Measurements from ENCODE around the gene ARID5B. TPM values are rescaled to one million over a fixed set of nuclear protein-coding genes. Genes with fewer than 3 reads are reported as not detected.

Gene ARID5B
- total RNA-seq, 1 donor from 2014 or later = 63.7 TPM

GRCh38 chr10:62029401-62029800 lies 127.9 kb downstream of the ARID5B start:
- no peak for DNase-seq (ENCODE audit: low spot score)

GRCh38 chr10:62031507-62031906 lies 130.0 kb downstream of the ARID5B start:
- DNase-seq (ENCODE audit: low spot score) = no peak

- no peak for DNase-seq (ENCODE audit: low spot score)
Measured at GRCh38 chr10:62033125-62033524, 131.6 kb downstream of the ARID5B start.

GRCh38 chr10:62034096-62034640 lies 132.7 kb downstream of the ARID5B start:
- DNase-seq (ENCODE audit: low spot score) = no peak

GRCh38 chr10:62036186-62037081 lies 134.9 kb downstream of the ARID5B start:
- no peak for DNase-seq (ENCODE audit: low spot score)

GRCh38 chr10:62037166-62037831 lies 135.8 kb downstream of the ARID5B start:
- DNase-seq (ENCODE audit: low spot score) = no peak

GRCh38 chr10:62037890-62038608 lies 136.6 kb downstream of the ARID5B start:
- DNase-seq (ENCODE audit: low spot score) = no peak

- peak; percentile 80 for DNase-seq (ENCODE audit: low spot score)
Measured at GRCh38 chr10:62038609-62039190, 137.2 kb downstream of the ARID5B start.

- no peak for DNase-seq (ENCODE audit: low spot score)
Measured at GRCh38 chr10:62039954-62040353, 138.5 kb downstream of the ARID5B start.

- DNase-seq (ENCODE audit: low spot score) = no peak
Measured at GRCh38 chr10:62040881-62041280, 139.4 kb downstream of the ARID5B start.

GRCh38 chr10:62043421-62044021 lies 142.0 kb downstream of the ARID5B start:
- no peak for DNase-seq (ENCODE audit: low spot score)

GRCh38 chr10:62044566-62044965 lies 143.1 kb downstream of the ARID5B start:
- no peak for DNase-seq (ENCODE audit: low spot score)

GRCh38 chr10:62045765-62046521 lies 144.4 kb downstream of the ARID5B start:
- no peak for DNase-seq (ENCODE audit: low spot score)

- no peak for DNase-seq (ENCODE audit: low spot score)
Measured at GRCh38 chr10:62046522-62047227, 145.2 kb downstream of the ARID5B start.

GRCh38 chr10:62047228-62047892 lies 145.9 kb downstream of the ARID5B start:
- DNase-seq (ENCODE audit: low spot score) = no peak

GRCh38 chr10:62047960-62048383 lies 146.5 kb downstream of the ARID5B start:
- no peak for DNase-seq (ENCODE audit: low spot score)

GRCh38 chr10:62048470-62048869 lies 147.0 kb downstream of the ARID5B start:
- no peak for DNase-seq (ENCODE audit: low spot score)

GRCh38 chr10:62048919-62049623 lies 147.6 kb downstream of the ARID5B start:
- DNase-seq (ENCODE audit: low spot score) = peak; percentile 85
